Measurements from ENCODE around the gene SLC43A1.

GRCh38 chr11:57487920-57488659 is 27.4 kb downstream of the SLC43A1 start:
- no peak for TF ChIP-seq CTCF (IDR thresholded peaks at IDR 0.05)
- TF ChIP-seq POLR2A (IDR thresholded peaks at IDR 0.05), result no peak

Data from thyroid gland (tissue), 4 donors.